Type B pancreatic cell (in vitro differentiated cells): ENCODE data around the gene PRKCE. TPM values are rescaled to one million over a fixed set of nuclear protein-coding genes. Genes with fewer than 3 reads are reported as not detected.

Experiments used
- DNase-seq: peaks from one replicate; pipeline ENCODE4 v3.0.0; 2021; ENCODE audit warnings: mixed read lengths; ENCODE audit not compliant: unreplicated experiment; ENCODE audit errors: extremely low spot score
- H3K27ac Mint-ChIP-seq: 2 replicates; pipeline ENCODE4 v1.8.0; 2021; ENCODE audit warnings: mild to moderate bottlenecking, mixed read lengths
- H3K27me3 Mint-ChIP-seq: 2 replicates; pipeline ENCODE4 v1.8.0; 2021; ENCODE audit warnings: mixed read lengths
- H3K36me3 Mint-ChIP-seq: 2 replicates; pipeline ENCODE4 v1.8.0; 2021; ENCODE audit warnings: mixed read lengths
- H3K4me1 Mint-ChIP-seq: one replicate; pipeline ENCODE4 v1.8.0; 2021; ENCODE audit warnings: mixed read lengths; ENCODE audit not compliant: unreplicated experiment
- H3K4me3 Mint-ChIP-seq: 2 replicates; pipeline ENCODE4 v1.8.0; 2021; ENCODE audit warnings: mild to moderate bottlenecking, mixed read lengths
- H3K9me3 Mint-ChIP-seq: 2 replicates; pipeline ENCODE4 v1.8.0; 2021; ENCODE audit warnings: mixed read lengths
- CTCF ChIP-seq: fragments of 200-600 bp; sonication (generic); conservative IDR thresholded peaks from 2 replicates; pipeline ENCODE4 v1.5.0; 2021; ENCODE audit warnings: antibody characterized with exemption, mild to moderate bottlenecking
- total RNA-seq: library from RNA; stranded (reverse); gene quantifications from 2 replicates; pipeline ENCODE4 v1.2.1, GENCODE V29; 2021; ENCODE audit warnings: low replicate concordance

Gene PRKCE
- total RNA-seq, 1 donor from 2014 or later = 21.2 TPM

- no peak overlapping the region for H3K27ac Mint-ChIP-seq
- no peak overlapping the region for H3K4me3 Mint-ChIP-seq
- H3K4me1 Mint-ChIP-seq = peaks cover 28% of the 10 kb centered on the region
Observed at GRCh38 chr2:45741161-45741850, 89.8 kb downstream of the PRKCE start.

GRCh38 chr2:45743531-45744396, 92.3 kb downstream of the PRKCE start:
- TF ChIP-seq CTCF = no peak
- Mint-ChIP-seq H3K27ac (no peak overlapping the region), H3K9me3 (peaks cover 11% of the 10 kb centered on the region), H3K4me3 (peak overlapping the region; percentile 32), H3K36me3 (peaks cover 11% of the 10 kb centered on the region), H3K4me1 (peaks cover 40% of the 10 kb centered on the region), H3K27me3 (peaks cover 8% of the 10 kb centered on the region)
- no peak for DNase-seq

More at GRCh38 chr2:45741161-45741850, 89.8 kb downstream of the PRKCE start:
- TF ChIP-seq CTCF = no peak
- DNase-seq = no peak
- H3K27me3 Mint-ChIP-seq = peaks cover 7% of the 10 kb centered on the region
- H3K36me3 Mint-ChIP-seq = no peaks in the 10 kb centered on the region
- no peaks in the 10 kb centered on the region for H3K9me3 Mint-ChIP-seq

- DNase-seq = no peak
- H3K27me3 Mint-ChIP-seq = peaks cover 8% of the 10 kb centered on the region
- H3K36me3 Mint-ChIP-seq = peaks cover 11% of the 10 kb centered on the region
- H3K27ac Mint-ChIP-seq = peak overlapping the region; percentile 12
- peaks cover 40% of the 10 kb centered on the region for H3K4me1 Mint-ChIP-seq
- peaks cover 11% of the 10 kb centered on the region for H3K9me3 Mint-ChIP-seq
- TF ChIP-seq CTCF = no peak
- peak overlapping the region; percentile 10 for H3K4me3 Mint-ChIP-seq
Observed at GRCh38 chr2:45745231-45745630, 93.8 kb downstream of the PRKCE start.

GRCh38 chr2:45746888-45747287, 95.4 kb downstream of the PRKCE start:
- peaks cover 5% of the 10 kb centered on the region for H3K27me3 Mint-ChIP-seq
- H3K9me3 Mint-ChIP-seq = peaks cover 11% of the 10 kb centered on the region
- TF ChIP-seq CTCF = no peak
- no peak overlapping the region for H3K4me3 Mint-ChIP-seq
- DNase-seq = no peak
- no peak overlapping the region for H3K27ac Mint-ChIP-seq
- peaks cover 11% of the 10 kb centered on the region for H3K36me3 Mint-ChIP-seq
- peaks cover 35% of the 10 kb centered on the region for H3K4me1 Mint-ChIP-seq

- no peak for DNase-seq
- peaks cover 35% of the 10 kb centered on the region for H3K4me1 Mint-ChIP-seq
- H3K9me3 Mint-ChIP-seq = peaks cover 11% of the 10 kb centered on the region
- H3K4me3 Mint-ChIP-seq = no peak overlapping the region
- H3K27ac Mint-ChIP-seq = no peak overlapping the region
- H3K36me3 Mint-ChIP-seq = peaks cover 11% of the 10 kb centered on the region
- no peak for TF ChIP-seq CTCF
- peaks cover 5% of the 10 kb centered on the region for H3K27me3 Mint-ChIP-seq
Observed at GRCh38 chr2:45747363-45747762, 95.9 kb downstream of the PRKCE start.
